Neutrophil (primary cell): ENCODE data around the gene TP53BP1.

Experiments used
- H3K27ac ChIP-seq: fragments of 200-600 bp; sonication (generic); 2 replicates; pipeline ENCODE4 v1.5.1; 2016; ENCODE audit warnings: mild to moderate bottlenecking, moderate library complexity
- H3K27me3 ChIP-seq: fragments of 200-600 bp; sonication (generic); 2 replicates; pipeline ENCODE4 v1.6.0; 2016; ENCODE audit warnings: mild to moderate bottlenecking
- H3K36me3 ChIP-seq: fragments of 200-600 bp; sonication (generic); 2 replicates; pipeline ENCODE4 v1.5.1; 2017
- H3K4me1 ChIP-seq, 2 experiments: fragments of 200-600 bp in 1 of 2; sonication (generic) in 1 of 2; 1 replicate in 1 of 2; 2 replicates in 1 of 2; pipeline versions ENCODE4 v1.5.1 to v1.6.1; 2013 to 2016; ENCODE audit warnings: low read depth in 1 of 2, low read length in 1 of 2, mild to moderate bottlenecking in 1 of 2, moderate library complexity in 1 of 2; ENCODE audit not compliant: control insufficient read depth in 1 of 2, insufficient read depth in 1 of 2
- H3K4me3 ChIP-seq, 2 experiments: fragments of 200-600 bp in 1 of 2; sonication (generic) in 1 of 2; 1 replicate in 1 of 2; 2 replicates in 1 of 2; pipeline ENCODE4 v1.5.1; 2013 to 2016; ENCODE audit warnings: low read depth in 1 of 2, low read length in 1 of 2, mild to moderate bottlenecking in 1 of 2, moderate library complexity in 1 of 2
- H3K9me3 ChIP-seq: fragments of 200-600 bp; sonication (generic); 2 replicates; pipeline ENCODE4 v1.5.1; 2016
- CTCF ChIP-seq: fragments of 200-600 bp; sonication (generic); IDR thresholded peaks from 2 replicates; pipeline ENCODE4 v1.5.1; 2016; ENCODE audit warnings: antibody characterized with exemption

The TP53BP1 gene

DNA sequence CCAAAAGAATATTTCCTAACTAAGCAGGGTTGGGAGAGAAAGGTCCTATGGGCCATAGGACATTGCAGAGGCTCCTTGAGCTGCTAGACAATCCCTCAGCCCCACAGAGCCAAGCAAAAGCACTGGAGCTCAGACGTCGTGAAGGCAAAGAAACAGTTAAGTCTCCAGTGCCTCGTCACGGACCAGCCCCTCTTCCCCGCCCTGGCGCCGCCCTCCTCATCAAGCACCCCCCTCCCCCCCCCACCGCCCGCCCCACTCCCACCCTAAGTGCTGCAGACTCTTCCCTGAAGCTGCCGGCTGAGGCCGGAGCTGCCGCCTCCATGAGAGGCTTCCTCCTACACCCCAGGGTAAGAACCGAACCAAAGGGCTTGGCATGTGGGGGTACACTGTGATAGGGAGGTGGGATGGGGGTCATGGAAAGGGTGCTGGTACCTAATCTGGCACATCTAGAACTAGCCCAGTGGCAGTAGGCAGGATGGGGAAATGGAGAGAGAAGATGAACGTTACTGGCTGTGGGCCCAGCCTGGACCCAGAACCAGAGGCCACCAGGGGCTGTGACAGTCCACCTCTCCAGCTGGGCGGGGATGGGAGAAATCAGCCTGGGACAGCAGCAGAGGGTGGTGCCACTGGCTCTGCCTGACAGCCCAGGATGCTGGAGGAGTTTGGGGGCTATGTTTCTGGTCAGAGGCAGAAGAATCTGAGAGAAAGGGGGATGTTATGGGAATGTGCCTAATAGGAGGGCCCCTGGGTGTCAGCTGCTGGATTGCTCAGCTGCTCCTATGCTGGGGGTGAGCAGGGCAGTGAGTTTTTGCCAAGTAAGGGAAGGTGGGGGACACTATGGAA is 24.6 kb upstream of the TP53BP1 start, which contains the start of gene MAP1A:
Gene MAP1A (plus strand): TSS at position 255 of the 843 bp plus-strand sequence. CDS start 3,866 bp downstream, outside the sequence.
- no peak within 1 kb of the TSS for H3K27ac ChIP-seq
- H3K4me1 ChIP-seq = peaks cover 6% of the 10 kb centered on the region in 2 experiments
- peak within 1 kb of the TSS; percentile 5 to 20 for H3K4me3 ChIP-seq

DNA sequence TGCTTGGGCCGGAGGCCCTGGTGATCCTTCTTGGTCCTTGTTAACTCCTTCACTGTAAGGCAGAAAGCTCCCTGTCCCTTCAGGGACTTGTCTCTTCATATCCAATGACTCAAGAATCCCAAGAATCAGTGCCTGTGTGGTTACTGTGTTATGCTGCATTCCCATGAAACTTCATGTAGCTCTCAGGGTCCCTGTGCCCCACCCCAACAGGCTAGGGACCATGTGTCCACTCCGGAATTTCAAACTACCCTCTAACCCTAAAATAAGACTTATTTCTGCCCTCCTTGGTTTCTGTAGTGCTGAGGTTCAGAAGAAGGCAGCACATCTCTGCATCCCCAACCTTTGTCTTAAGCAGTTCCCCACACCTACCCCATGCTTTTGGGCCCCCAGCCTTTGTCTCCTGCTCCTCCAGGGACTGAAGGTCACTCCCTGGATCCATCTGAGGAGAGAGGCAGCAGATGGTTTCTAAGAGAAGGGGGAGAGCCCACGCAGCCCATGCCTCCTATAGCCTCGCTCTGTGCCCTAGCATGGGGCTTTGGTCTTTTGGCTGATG is 23.9 kb upstream of the TP53BP1 start:
- Histone ChIP-seq H3K4me3 (no peak overlapping the region), H3K36me3 (no peaks in the 10 kb centered on the region), H3K4me1 (peaks cover 6% of the 10 kb centered on the region in 2 experiments), H3K27me3 (peaks cover 62% of the 10 kb centered on the region), H3K27ac (no peak overlapping the region), H3K9me3 (no peaks in the 10 kb centered on the region)
- TF ChIP-seq CTCF = no peak

More for the DNA sequence above, 24.6 kb upstream of the TP53BP1 start, which contains the start of gene MAP1A:
- Histone ChIP-seq H3K9me3 (no peaks in the 10 kb centered on the region), H3K36me3 (no peaks in the 10 kb centered on the region), H3K27me3 (peaks cover 55% of the 10 kb centered on the region)
- no peak for TF ChIP-seq CTCF

- no peak for TF ChIP-seq CTCF
- Histone ChIP-seq H3K9me3 (no peaks in the 10 kb centered on the region), H3K27ac (no peak overlapping the region), H3K4me1 (peaks cover 12% of the 10 kb centered on the region in 2 experiments), H3K4me3 (no peak overlapping the region), H3K27me3 (peaks cover 69% of the 10 kb centered on the region), H3K36me3 (no peaks in the 10 kb centered on the region)
Observed at GRCh38 chr15:43516185-43516584, 23.2 kb upstream of the TP53BP1 start.

DNA sequence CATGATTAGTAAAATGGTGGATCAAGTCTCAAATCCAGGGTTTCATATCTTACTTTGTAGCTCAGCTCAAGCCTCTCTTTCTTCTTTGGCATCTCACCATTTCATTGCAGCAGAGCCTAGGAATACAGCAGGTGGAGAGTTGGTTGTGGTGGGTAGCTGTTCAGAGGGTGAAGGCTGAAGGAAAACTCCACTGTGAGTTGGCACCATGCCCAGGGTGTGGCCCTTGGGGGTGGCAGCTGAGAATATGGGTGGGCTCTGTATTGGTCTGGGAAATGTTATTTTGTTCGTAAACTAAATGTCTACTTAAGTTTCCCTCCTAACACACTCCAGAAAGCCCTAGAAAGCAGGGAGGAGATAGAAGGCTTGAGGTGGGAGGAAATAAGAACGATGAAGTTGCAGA is 22.8 kb upstream of the TP53BP1 start:
- Histone ChIP-seq H3K27me3 (peaks cover 70% of the 10 kb centered on the region), H3K4me1 (peaks cover 16% of the 10 kb centered on the region in 2 experiments), H3K9me3 (no peaks in the 10 kb centered on the region), H3K36me3 (no peaks in the 10 kb centered on the region), H3K27ac (no peak overlapping the region), H3K4me3 (no peak overlapping the region)
- no peak for TF ChIP-seq CTCF

DNA sequence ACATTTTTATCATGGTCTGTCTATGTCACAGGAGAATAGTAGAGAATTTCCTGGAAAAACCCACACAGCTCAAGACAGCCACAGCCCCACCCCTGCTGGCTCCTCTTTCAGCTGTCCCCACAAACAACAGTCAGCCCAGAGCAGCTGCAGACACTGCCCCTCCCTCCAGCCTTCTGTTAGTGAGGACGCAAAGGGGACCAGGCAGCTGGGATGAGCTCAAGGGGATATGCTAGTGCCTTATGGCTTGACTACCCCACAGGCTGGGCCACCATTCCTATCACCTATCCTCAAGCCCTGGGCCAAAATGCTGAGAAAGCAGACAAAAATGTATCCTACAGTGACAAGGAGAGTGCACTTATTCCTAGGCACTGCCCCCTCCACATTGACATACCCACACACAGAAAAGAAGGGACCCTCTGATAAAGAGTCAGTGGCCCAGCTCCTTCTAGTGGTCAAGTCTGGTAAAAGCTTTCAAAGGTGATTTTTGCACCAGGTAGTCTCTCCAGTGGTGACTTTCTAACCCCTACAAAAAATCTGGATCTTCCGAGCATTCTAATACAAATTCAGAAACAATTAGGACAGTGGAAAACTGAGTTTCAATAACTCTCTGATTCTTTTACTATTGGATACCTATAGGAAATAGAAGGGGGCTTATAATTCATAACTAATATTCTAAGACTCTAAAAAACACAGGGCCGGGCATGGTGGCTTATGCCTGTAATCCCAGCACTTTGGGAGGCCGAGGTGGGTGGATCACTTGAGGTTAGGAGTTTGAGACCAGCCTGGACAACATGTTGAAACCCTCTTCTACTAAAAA is 21.5 kb upstream of the TP53BP1 start:
- peak; percentile 20 for TF ChIP-seq CTCF
- H3K9me3 ChIP-seq = no peaks in the 10 kb centered on the region
- peaks cover 21% of the 10 kb centered on the region in 2 experiments for H3K4me1 ChIP-seq
- H3K27me3 ChIP-seq = peaks cover 64% of the 10 kb centered on the region
- H3K36me3 ChIP-seq = no peaks in the 10 kb centered on the region
- H3K4me3 ChIP-seq = no peak overlapping the region
- no peak overlapping the region for H3K27ac ChIP-seq
